DOHH2 (cell line): ENCODE measurements around the gene BNIP2.
"Not testable (repeated sequence)": the region's sequence is repeated elsewhere in the genome, so short reads cannot be mapped to it uniquely, and the experiment has no call there.

Experiments
- H3F3A ChIP-seq: fragments of 200-600 bp; sonication (generic), shearing (Covaris generic); 2 replicates; pipeline ENCODE4 v1.6.0; 2016; ENCODE audit warnings: antibody characterized with exemption, mild to moderate bottlenecking; ENCODE audit not compliant: control insufficient read depth, insufficient read depth
- H3K27ac ChIP-seq: fragments of 200-600 bp; sonication (generic); 2 replicates; pipeline ENCODE4 v1.5.1; 2014; ENCODE audit warnings: low read depth, mild to moderate bottlenecking, low read length, moderate library complexity
- H3K27me3 ChIP-seq: fragments of 200-600 bp; sonication (generic); 2 replicates; pipeline ENCODE4 v1.6.1; 2014; ENCODE audit warnings: mild to moderate bottlenecking, low read length, mixed read lengths; ENCODE audit not compliant: control insufficient read depth
- H3K36me3 ChIP-seq: fragments of 200-600 bp; sonication (generic); 2 replicates; pipeline ENCODE4 v1.6.1; 2014; ENCODE audit warnings: mild to moderate bottlenecking, low read length, moderate library complexity, mixed read lengths; ENCODE audit not compliant: control insufficient read depth
- H3K4me1 ChIP-seq: fragments of 200-600 bp; sonication (generic); 2 replicates; pipeline ENCODE4 v1.6.1; 2014; ENCODE audit warnings: mild to moderate bottlenecking, low read length, mixed read lengths; ENCODE audit not compliant: control insufficient read depth
- H3K4me2 ChIP-seq: fragments of 200-600 bp; sonication (generic); 2 replicates; pipeline ENCODE4 v1.6.0; 2014; ENCODE audit warnings: mild to moderate bottlenecking, low read length, moderate library complexity
- H3K4me3 ChIP-seq: fragments of 200-600 bp; sonication (generic); 2 replicates; pipeline ENCODE4 v1.5.1; 2014; ENCODE audit warnings: mild to moderate bottlenecking, low read length, mixed read lengths
- H3K79me2 ChIP-seq: fragments of 200-600 bp; sonication (generic); 2 replicates; pipeline ENCODE4 v1.6.1; 2014; ENCODE audit warnings: mild to moderate bottlenecking, low read length, mixed read lengths; ENCODE audit not compliant: control insufficient read depth
- H3K9me2 ChIP-seq: fragments of 200-600 bp; sonication (generic); replicated peaks from 2 replicates; pipeline ENCODE4 v1.6.1; 2014; ENCODE audit warnings: mild to moderate bottlenecking, low read length, mixed read lengths; ENCODE audit not compliant: control insufficient read depth
- H3K9me3 ChIP-seq: fragments of 200-600 bp; sonication (generic); 2 replicates; pipeline ENCODE4 v1.6.1; 2014; ENCODE audit warnings: antibody characterized with exemption, low read length, mixed read lengths; ENCODE audit not compliant: control insufficient read depth, insufficient read depth
- H4K20me1 ChIP-seq: fragments of 200-600 bp; sonication (generic); 2 replicates; pipeline ENCODE4 v1.6.0; 2014; ENCODE audit warnings: low read depth, mild to moderate bottlenecking, antibody characterized with exemption, low read length, moderate library complexity; ENCODE audit not compliant: control insufficient read depth, insufficient read depth
- EZH2phosphoT487 ChIP-seq: fragments of 200-600 bp; sonication (generic); IDR thresholded peaks from 2 replicates; pipeline ENCODE4 v1.6.1; 2017; ENCODE audit warnings: borderline replicate concordance, mild to moderate bottlenecking, antibody characterized with exemption, low read length, moderate library complexity, mixed read lengths
- TF ChIP-seq, protein P1 (sequence below): fragments of 200-600 bp; sonication (generic); IDR thresholded peaks from one replicate; pipeline ENCODE4 v1.5.1; 2014; ENCODE audit warnings: antibody characterized with exemption, mild to moderate bottlenecking, low read depth, low read length; ENCODE audit not compliant: poor library complexity, severe bottlenecking

BNIP2 gene

DNA sequence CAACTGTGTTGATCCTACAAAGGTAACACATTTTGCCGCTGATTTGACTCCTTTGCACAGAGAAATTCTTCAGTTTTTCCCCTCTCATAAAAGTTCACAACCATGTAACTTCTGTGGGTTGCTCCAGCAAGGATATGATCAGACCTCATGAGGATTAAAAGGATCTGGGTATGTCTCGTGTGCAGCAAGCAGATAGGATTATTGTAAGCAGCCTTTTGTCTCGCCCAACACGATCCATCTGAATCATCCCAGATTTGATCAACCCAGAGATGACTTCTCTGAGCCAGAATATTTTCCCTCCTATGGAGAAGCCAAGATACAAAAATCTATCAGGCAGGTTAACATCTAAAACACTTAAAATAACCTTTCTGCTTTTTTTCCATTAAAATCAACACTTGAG, 12.8 kb upstream of the BNIP2 start:
- TF ChIP-seq, protein P1, sequence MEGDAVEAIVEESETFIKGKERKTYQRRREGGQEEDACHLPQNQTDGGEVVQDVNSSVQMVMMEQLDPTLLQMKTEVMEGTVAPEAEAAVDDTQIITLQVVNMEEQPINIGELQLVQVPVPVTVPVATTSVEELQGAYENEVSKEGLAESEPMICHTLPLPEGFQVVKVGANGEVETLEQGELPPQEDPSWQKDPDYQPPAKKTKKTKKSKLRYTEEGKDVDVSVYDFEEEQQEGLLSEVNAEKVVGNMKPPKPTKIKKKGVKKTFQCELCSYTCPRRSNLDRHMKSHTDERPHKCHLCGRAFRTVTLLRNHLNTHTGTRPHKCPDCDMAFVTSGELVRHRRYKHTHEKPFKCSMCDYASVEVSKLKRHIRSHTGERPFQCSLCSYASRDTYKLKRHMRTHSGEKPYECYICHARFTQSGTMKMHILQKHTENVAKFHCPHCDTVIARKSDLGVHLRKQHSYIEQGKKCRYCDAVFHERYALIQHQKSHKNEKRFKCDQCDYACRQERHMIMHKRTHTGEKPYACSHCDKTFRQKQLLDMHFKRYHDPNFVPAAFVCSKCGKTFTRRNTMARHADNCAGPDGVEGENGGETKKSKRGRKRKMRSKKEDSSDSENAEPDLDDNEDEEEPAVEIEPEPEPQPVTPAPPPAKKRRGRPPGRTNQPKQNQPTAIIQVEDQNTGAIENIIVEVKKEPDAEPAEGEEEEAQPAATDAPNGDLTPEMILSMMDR = no peak
- no peak for TF ChIP-seq EZH2phosphoT487
- Histone ChIP-seq H3F3A (no peaks in the 10 kb centered on the region), H3K4me3 (no peak overlapping the region), H3K27ac (no peak overlapping the region), H3K4me1 (no peaks in the 10 kb centered on the region), H3K36me3 (no peaks in the 10 kb centered on the region), H4K20me1 (no peaks in the 10 kb centered on the region), H3K79me2 (no peaks in the 10 kb centered on the region), H3K9me3 (no peaks in the 10 kb centered on the region), H3K4me2 (no peak overlapping the region), H3K27me3 (peaks cover 30% of the 10 kb centered on the region), H3K9me2 (no peaks in the 10 kb centered on the region)

DNA sequence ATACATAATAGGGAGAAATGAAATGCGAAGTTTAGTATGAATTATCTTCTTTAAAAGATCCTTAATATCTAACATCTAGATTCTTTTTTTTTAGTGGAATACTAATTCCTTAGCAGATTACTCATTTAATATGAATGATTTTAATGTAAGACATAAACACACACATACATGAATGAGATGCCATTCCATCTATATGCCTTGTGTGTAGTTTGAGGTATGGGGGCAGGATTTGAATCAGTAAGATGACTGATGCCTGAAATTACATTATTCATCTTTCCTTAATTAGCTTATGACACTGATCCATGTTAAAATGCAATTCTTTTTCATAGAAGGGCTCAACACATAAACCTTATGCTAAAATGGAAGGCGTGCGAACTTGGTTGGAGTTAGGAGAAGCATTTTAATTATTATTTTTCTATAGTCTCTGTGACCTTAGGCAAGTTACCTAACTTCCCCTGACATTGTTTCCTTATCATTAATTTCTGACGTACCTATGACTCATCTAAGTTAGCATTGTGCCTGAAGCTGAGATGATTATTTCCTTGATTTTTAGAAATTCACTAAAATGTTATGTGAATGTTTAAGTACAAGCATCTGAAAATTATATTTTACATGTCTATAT, 10.8 kb upstream of the BNIP2 start:
- H3K79me2 ChIP-seq = no peaks in the 10 kb centered on the region
- no peaks in the 10 kb centered on the region for H3K36me3 ChIP-seq
- H3K27ac ChIP-seq = no peak overlapping the region
- no peaks in the 10 kb centered on the region for H3K9me3 ChIP-seq
- TF ChIP-seq, protein P1 = no peak
- no peak for TF ChIP-seq EZH2phosphoT487
- H3K4me2 ChIP-seq = no peak overlapping the region
- no peaks in the 10 kb centered on the region for H3K4me1 ChIP-seq
- H3K27me3 ChIP-seq = peaks cover 25% of the 10 kb centered on the region
- no peaks in the 10 kb centered on the region for H3F3A ChIP-seq
- H3K9me2 ChIP-seq = no peaks in the 10 kb centered on the region
- no peak overlapping the region for H3K4me3 ChIP-seq
- H4K20me1 ChIP-seq = no peaks in the 10 kb centered on the region

DNA sequence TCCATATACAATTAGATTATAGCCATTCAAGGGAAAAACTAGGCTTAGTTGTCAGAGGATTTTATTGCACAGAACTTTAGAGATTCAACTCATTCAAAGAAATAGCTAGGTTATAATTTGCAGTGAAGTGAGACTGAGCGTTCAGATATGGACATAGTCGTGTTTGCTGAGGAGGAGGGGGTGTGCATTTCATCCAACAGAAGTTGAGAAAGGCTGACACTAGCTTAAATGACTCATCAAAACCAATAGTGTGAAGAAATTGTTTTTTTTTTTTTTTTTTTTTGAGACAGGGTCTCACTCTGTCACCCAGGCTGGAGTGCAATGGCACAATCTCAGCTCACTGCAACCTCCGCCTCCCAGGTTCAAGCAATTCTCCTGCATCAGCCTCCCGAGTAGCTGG, 8.9 kb upstream of the BNIP2 start:
- not testable (repeated sequence) for H3F3A ChIP-seq, H3K9me3 ChIP-seq, H3K27ac ChIP-seq, H3K4me1 ChIP-seq, H3K4me2 ChIP-seq, H4K20me1 ChIP-seq, H3K4me3 ChIP-seq, H3K9me2 ChIP-seq, H3K79me2 ChIP-seq, H3K36me3 ChIP-seq
- H3K27me3 ChIP-seq = peaks cover 21% of the 10 kb centered on the region

DNA sequence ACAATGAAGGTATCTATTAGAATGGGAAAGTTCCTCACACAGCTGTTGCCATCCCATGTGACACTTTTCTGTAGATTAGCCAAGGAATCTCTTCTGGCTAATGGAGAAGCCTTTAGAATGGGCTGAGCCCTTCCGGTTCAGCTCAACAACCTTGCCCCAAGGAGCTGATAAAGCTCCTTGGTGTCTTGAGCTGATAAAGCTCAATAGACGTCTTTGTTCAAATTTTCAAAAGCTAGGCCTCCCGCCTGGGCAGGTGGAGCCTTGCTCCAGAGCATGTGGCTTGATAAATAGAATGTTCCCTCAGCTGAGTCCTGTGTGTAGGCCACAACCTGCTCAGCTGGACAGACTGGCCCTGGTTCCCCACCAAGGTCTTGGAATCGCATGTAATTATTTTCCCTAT, 7.2 kb upstream of the BNIP2 start:
- H3F3A ChIP-seq = no peaks in the 10 kb centered on the region
- no peak overlapping the region for H3K27ac ChIP-seq
- no peaks in the 10 kb centered on the region for H3K36me3 ChIP-seq
- H3K9me2 ChIP-seq = no peaks in the 10 kb centered on the region
- peaks cover under 1% of the 10 kb centered on the region for H3K4me1 ChIP-seq
- H3K27me3 ChIP-seq = peaks cover 10% of the 10 kb centered on the region
- no peak overlapping the region for H3K4me2 ChIP-seq
- H3K4me3 ChIP-seq = no peak overlapping the region
- no peaks in the 10 kb centered on the region for H3K79me2 ChIP-seq
- no peak for TF ChIP-seq EZH2phosphoT487
- TF ChIP-seq, protein P1 = no peak
- H4K20me1 ChIP-seq = no peaks in the 10 kb centered on the region
- H3K9me3 ChIP-seq = no peaks in the 10 kb centered on the region
